PFSK-1 (cell line): ENCODE results near the gene SLC39A7.

Source experiments
- POLR2AphosphoS5 ChIP-seq: IDR thresholded peaks from 2 replicates; pipeline ENCODE4 v1.6.1; 2012; ENCODE audit warnings: low read depth, mild to moderate bottlenecking, control low read depth, low read length, moderate library complexity
- TF ChIP-seq, protein P1 (sequence below), 2 experiments: IDR thresholded peaks; 2 replicates each; pipeline versions ENCODE4 v1.6.1 to v1.8.0; 2011 to 2012; ENCODE audit warnings: low read depth in 2 of 2, low read length in 2 of 2, control low read depth in 1 of 2, inconsistent platforms in 1 of 2, mild to moderate bottlenecking in 1 of 2, moderate library complexity in 1 of 2; ENCODE audit not compliant: insufficient read depth in 1 of 2

- TF ChIP-seq POLR2AphosphoS5: no peak
- TF ChIP-seq, protein P1, sequence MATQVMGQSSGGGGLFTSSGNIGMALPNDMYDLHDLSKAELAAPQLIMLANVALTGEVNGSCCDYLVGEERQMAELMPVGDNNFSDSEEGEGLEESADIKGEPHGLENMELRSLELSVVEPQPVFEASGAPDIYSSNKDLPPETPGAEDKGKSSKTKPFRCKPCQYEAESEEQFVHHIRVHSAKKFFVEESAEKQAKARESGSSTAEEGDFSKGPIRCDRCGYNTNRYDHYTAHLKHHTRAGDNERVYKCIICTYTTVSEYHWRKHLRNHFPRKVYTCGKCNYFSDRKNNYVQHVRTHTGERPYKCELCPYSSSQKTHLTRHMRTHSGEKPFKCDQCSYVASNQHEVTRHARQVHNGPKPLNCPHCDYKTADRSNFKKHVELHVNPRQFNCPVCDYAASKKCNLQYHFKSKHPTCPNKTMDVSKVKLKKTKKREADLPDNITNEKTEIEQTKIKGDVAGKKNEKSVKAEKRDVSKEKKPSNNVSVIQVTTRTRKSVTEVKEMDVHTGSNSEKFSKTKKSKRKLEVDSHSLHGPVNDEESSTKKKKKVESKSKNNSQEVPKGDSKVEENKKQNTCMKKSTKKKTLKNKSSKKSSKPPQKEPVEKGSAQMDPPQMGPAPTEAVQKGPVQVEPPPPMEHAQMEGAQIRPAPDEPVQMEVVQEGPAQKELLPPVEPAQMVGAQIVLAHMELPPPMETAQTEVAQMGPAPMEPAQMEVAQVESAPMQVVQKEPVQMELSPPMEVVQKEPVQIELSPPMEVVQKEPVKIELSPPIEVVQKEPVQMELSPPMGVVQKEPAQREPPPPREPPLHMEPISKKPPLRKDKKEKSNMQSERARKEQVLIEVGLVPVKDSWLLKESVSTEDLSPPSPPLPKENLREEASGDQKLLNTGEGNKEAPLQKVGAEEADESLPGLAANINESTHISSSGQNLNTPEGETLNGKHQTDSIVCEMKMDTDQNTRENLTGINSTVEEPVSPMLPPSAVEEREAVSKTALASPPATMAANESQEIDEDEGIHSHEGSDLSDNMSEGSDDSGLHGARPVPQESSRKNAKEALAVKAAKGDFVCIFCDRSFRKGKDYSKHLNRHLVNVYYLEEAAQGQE (IDR thresholded peaks at IDR 0.05; ENCODE audit: insufficient read depth in 1 of 2, low read depth in 2 of 2, low read length in 2 of 2): no peak
These were observed 44.1 kb upstream of the SLC39A7 start for GRCh38 chr6:33156561-33156960.
